Endodermal cell (in vitro differentiated cells): Measurements from ENCODE around the gene CARNS1. TPM values are rescaled to one million over a fixed set of nuclear protein-coding genes. Genes with fewer than 3 reads are reported as not detected.
A peak's percentile ranks its signal among the peaks of the same experiment; 100 is the strongest.

Experiments used
- DNase-seq: peaks from one replicate; pipeline ENCODE4 v3.0.0-alpha.2; 2017
- H3K27ac ChIP-seq: 2 replicates; pipeline ENCODE4 v1.5.1; 2013; ENCODE audit warnings: mild to moderate bottlenecking, low read depth, low read length, moderate library complexity
- H3K27me3 ChIP-seq: 2 replicates; pipeline ENCODE4 v1.6.1; 2013; ENCODE audit warnings: mild to moderate bottlenecking, low read length, moderate library complexity; ENCODE audit not compliant: insufficient read depth, control insufficient read depth, poor library complexity, severe bottlenecking
- H3K36me3 ChIP-seq: 2 replicates; pipeline ENCODE4 v1.7.0; 2013; ENCODE audit warnings: mild to moderate bottlenecking, low read length, moderate library complexity; ENCODE audit not compliant: control insufficient read depth, insufficient read depth
- H3K4me1 ChIP-seq: one replicate; pipeline ENCODE4 v1.7.0; 2013; ENCODE audit warnings: low read length; ENCODE audit not compliant: control insufficient read depth, insufficient read depth
- H3K4me3 ChIP-seq: 2 replicates; pipeline ENCODE4 v1.5.1; 2013; ENCODE audit warnings: mild to moderate bottlenecking, low read length, moderate library complexity
- H3K9ac ChIP-seq: 2 replicates; pipeline ENCODE4 v1.6.1; 2013; ENCODE audit warnings: mild to moderate bottlenecking, low read length, moderate library complexity; ENCODE audit not compliant: poor library complexity, severe bottlenecking; ENCODE audit errors: extremely low read depth
- H3K9me3 ChIP-seq: 2 replicates; pipeline ENCODE4 v1.6.1; 2013; ENCODE audit warnings: mild to moderate bottlenecking, low read length, moderate library complexity; ENCODE audit not compliant: control insufficient read depth
- H3K27ac Mint-ChIP-seq: 2 replicates; pipeline ENCODE4 v1.8.0; 2020; ENCODE audit warnings: mixed read lengths
- H3K27me3 Mint-ChIP-seq: 2 replicates; pipeline ENCODE4 v1.8.0; 2021; ENCODE audit warnings: mild to moderate bottlenecking, mixed read lengths; ENCODE audit not compliant: insufficient read depth
- H3K36me3 Mint-ChIP-seq: 2 replicates; pipeline ENCODE4 v1.8.0; 2020; ENCODE audit warnings: low read depth, mixed read lengths
- H3K4me1 Mint-ChIP-seq: 2 replicates; pipeline ENCODE4 v1.8.0; 2020; ENCODE audit warnings: mixed read lengths
- H3K4me3 Mint-ChIP-seq: 2 replicates; pipeline ENCODE4 v1.8.0; 2020; ENCODE audit warnings: mild to moderate bottlenecking, moderate library complexity, mixed read lengths
- H3K9me3 Mint-ChIP-seq: 2 replicates; pipeline ENCODE4 v1.8.0; 2020; ENCODE audit warnings: mild to moderate bottlenecking, mixed read lengths
- WGBS, 2 experiments: methylation state at CpG; one replicate each; pipeline versions ENCODE4 v1.1.5 to v1.1.7; 2013; ENCODE audit warnings: missing lambda C conversion rate in 2 of 2, mixed read lengths in 1 of 2; ENCODE audit not compliant: insufficient coverage in 1 of 2, insufficient read length in 1 of 2; 5-methylcytosine and 5-hydroxymethylcytosine counted together
- total RNA-seq, 2 donors: library from RNA; stranded (reverse); fragmentation: NEBNext Ultra II Directional in 1 of 2; extraction: Animal tissue kit (Norgen Biotek cat#: 25700) in 1 of 2; gene quantifications; 2 replicates in 1 of 2; 3 replicates in 1 of 2; pipeline ENCODE4 v1.2.1, GENCODE V29; 2021
- TF ChIP-seq, protein P1 (sequence below): fragments of 200-600 bp; sonication (generic); conservative IDR thresholded peaks from 2 replicates; pipeline ENCODE4 v1.5.0; 2021; ENCODE audit warnings: antibody characterized with exemption, mild to moderate bottlenecking

Gene CARNS1
- total RNA-seq, 2 donors from 2014 or later: 1.6 to 2.2 TPM

DNA sequence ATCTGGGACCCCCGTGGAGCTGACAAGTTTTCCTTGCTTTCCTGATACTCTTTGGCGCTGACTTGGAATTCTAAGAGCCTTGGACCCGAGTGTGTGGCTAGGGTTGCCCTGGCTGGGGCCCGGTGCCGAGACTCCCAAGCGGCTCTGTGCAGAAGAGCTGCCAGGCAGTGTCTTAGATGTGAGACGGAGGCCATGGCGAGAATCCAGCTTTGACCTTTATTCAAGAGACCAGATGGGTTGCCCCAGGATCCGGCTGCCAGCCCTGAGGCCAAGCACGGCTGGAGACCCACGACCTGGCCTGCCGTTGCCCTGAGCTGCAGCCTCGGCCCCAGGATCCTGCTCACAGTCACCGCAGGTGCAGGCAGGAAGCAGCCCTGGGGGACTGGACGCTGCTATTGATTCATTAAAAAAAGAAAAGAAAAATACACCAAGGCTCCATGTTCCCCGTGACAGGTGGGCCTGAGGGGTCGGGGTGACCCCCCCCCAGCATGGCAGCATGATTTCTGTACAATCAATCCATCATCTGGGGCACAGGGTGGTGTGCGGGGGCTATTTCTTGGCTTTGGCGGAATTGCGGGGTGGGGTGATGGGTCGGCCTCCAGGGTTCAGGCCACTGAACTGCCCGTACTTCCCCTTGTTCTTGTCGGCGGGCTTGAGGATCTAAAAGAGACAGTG lies 17.4 kb upstream of the CARNS1 start:
- Mint-ChIP-seq H3K9me3 (no peaks in the 10 kb centered on the region), H3K4me1 (peaks cover 12% of the 10 kb centered on the region), H3K27me3 (no peaks in the 10 kb centered on the region), H3K27ac (no peak overlapping the region), H3K36me3 (peaks cover 41% of the 10 kb centered on the region), H3K4me3 (no peak overlapping the region)
- TF ChIP-seq, protein P1, sequence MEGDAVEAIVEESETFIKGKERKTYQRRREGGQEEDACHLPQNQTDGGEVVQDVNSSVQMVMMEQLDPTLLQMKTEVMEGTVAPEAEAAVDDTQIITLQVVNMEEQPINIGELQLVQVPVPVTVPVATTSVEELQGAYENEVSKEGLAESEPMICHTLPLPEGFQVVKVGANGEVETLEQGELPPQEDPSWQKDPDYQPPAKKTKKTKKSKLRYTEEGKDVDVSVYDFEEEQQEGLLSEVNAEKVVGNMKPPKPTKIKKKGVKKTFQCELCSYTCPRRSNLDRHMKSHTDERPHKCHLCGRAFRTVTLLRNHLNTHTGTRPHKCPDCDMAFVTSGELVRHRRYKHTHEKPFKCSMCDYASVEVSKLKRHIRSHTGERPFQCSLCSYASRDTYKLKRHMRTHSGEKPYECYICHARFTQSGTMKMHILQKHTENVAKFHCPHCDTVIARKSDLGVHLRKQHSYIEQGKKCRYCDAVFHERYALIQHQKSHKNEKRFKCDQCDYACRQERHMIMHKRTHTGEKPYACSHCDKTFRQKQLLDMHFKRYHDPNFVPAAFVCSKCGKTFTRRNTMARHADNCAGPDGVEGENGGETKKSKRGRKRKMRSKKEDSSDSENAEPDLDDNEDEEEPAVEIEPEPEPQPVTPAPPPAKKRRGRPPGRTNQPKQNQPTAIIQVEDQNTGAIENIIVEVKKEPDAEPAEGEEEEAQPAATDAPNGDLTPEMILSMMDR: no peak
- DNase-seq: no peak
- WGBS, 2 experiments: 94 to 96% methylated on average over 19 to 24 of the region's 24 CpGs
- Histone ChIP-seq H3K27me3 (no peaks in the 10 kb centered on the region), H3K4me1 (peaks cover 10% of the 10 kb centered on the region), H3K9me3 (no peaks in the 10 kb centered on the region), H3K36me3 (peaks cover 40% of the 10 kb centered on the region), H3K4me3 (no peak overlapping the region), H3K9ac (no peak overlapping the region), H3K27ac (no peak overlapping the region)

DNA sequence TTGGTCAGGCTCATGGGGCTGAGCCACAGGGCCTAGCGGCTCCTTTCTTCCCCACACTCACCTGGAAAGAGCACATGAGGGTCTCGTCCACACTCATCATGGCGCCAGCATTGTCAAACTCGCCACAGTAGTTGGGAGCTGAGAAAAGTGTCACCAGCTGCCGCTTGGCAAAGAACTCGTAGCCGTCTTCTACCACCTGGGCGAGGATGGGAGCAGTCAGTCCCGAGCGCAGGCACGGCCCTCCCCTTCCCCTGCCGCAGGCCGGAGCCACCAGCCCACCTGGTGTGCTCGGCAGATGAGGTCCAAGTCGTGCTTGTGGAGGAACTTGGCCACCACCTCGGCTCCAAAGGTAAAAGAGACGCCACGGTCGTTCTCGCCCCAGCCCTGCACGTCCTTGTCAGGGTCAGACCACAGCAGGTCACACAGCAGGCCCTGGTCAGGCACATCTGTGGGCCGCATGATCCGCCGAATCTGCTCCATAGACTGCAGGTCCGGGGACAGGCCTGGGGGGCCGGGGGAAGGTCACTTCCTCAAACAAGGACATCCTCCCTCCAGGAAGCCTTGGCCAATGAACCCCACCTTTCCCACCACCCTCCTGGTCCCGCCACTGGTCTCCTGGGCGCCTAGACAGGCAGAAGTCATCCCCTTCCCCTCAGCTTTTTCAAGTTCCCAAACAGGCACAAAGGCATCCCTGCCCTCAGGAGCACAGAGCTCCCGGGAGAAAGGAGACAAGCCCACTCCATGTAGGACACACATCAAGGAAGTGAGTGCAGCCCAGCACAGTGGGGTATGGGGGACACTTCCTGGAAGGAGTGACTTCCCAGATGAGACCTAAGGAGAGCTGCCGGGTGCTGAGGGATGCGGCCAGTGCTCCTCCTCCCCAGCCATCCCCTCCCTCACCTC lies 16.6 kb upstream of the CARNS1 start:
- Histone ChIP-seq H3K27ac (no peak overlapping the region), H3K4me3 (no peak overlapping the region), H3K9ac (no peak overlapping the region), H3K4me1 (peaks cover 10% of the 10 kb centered on the region), H3K36me3 (peaks cover 38% of the 10 kb centered on the region), H3K9me3 (no peaks in the 10 kb centered on the region), H3K27me3 (no peaks in the 10 kb centered on the region)
- WGBS, 2 experiments: 92 to 94% methylated on average over 25 to 31 of the region's 31 CpGs
- no peak for DNase-seq
- TF ChIP-seq, protein P1: no peak
- H3K4me1 Mint-ChIP-seq: peaks cover 12% of the 10 kb centered on the region
- no peak overlapping the region for H3K27ac Mint-ChIP-seq
- no peaks in the 10 kb centered on the region for H3K9me3 Mint-ChIP-seq
- H3K36me3 Mint-ChIP-seq: peaks cover 38% of the 10 kb centered on the region
- H3K27me3 Mint-ChIP-seq: no peaks in the 10 kb centered on the region
- H3K4me3 Mint-ChIP-seq: no peak overlapping the region

DNA sequence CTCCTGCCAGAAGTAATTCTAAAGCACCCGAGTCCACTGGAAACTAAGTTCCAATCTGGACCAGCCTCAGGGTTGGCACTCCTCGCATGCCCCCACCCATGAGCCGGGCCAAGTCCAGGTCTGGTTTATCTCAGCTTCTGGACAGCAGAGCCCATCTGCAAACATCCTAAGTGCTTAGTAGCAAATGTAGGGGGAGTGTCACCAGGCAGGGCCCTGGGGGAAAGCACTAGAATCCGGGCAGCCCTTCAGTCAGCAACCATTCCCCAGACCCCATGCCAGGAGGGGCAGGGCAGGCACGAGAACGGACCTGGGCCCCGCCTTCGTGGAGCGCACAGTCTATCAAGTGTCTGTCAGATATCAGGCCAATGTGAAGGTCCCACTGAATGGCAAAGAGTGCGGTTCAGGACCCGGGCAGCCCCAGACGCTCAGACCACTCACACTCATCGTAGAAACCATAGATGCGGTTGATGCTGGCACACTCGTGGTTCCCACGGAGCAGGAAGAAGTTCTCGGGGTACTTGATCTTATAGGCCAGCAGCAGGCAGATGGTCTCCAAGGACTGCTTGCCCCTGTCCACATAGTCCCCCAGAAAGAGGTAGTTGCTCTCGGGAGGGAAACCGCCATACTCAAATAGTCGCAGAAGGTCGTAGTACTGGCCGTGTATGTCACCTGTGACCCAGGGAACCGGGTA lies 15.1 kb upstream of the CARNS1 start:
- H3K27me3 ChIP-seq: no peaks in the 10 kb centered on the region
- TF ChIP-seq, protein P1: no peak
- H3K4me3 ChIP-seq: peak overlapping the region; percentile 94
- 84 to 86% methylated on average over 17 to 23 of the region's 23 CpGs for WGBS, 2 experiments
- Mint-ChIP-seq H3K27me3 (no peaks in the 10 kb centered on the region), H3K9me3 (no peaks in the 10 kb centered on the region), H3K4me3 (peak overlapping the region; percentile 66), H3K27ac (peak overlapping the region; percentile 61), H3K36me3 (peaks cover 34% of the 10 kb centered on the region), H3K4me1 (peaks cover 12% of the 10 kb centered on the region)
- H3K4me1 ChIP-seq: peaks cover 10% of the 10 kb centered on the region
- DNase-seq: no peak
- H3K9ac ChIP-seq: peak overlapping the region; percentile 75
- H3K27ac ChIP-seq: no peak overlapping the region
- no peaks in the 10 kb centered on the region for H3K9me3 ChIP-seq
- peaks cover 32% of the 10 kb centered on the region for H3K36me3 ChIP-seq
